ENCODE data around the gene TWIST2.

The TWIST2 gene

GRCh38 chr2:238912228-238912915 lies 64.5 kb downstream of the TWIST2 start:
- no peak overlapping the region for H3K27ac ChIP-seq

GRCh38 chr2:238912916-238913875 lies 65.3 kb downstream of the TWIST2 start:
- H3K4me3 ChIP-seq, result no peak overlapping the region
- H3K27ac ChIP-seq, result no peak overlapping the region
- no peaks in the 10 kb centered on the region for H3K9me3 ChIP-seq
- H3K4me1 ChIP-seq, result peaks cover 0 to 4% (median 0%) of the 10 kb centered on the region in 4 donors
- H3K27me3 ChIP-seq, result no peaks in the 10 kb centered on the region
- no peaks in the 10 kb centered on the region for H3K36me3 ChIP-seq
- intact Hi-C loops (cut with DNase I; ENCODE audit: low total_unique reads), result no loop called here
- TF ChIP-seq, protein P1, sequence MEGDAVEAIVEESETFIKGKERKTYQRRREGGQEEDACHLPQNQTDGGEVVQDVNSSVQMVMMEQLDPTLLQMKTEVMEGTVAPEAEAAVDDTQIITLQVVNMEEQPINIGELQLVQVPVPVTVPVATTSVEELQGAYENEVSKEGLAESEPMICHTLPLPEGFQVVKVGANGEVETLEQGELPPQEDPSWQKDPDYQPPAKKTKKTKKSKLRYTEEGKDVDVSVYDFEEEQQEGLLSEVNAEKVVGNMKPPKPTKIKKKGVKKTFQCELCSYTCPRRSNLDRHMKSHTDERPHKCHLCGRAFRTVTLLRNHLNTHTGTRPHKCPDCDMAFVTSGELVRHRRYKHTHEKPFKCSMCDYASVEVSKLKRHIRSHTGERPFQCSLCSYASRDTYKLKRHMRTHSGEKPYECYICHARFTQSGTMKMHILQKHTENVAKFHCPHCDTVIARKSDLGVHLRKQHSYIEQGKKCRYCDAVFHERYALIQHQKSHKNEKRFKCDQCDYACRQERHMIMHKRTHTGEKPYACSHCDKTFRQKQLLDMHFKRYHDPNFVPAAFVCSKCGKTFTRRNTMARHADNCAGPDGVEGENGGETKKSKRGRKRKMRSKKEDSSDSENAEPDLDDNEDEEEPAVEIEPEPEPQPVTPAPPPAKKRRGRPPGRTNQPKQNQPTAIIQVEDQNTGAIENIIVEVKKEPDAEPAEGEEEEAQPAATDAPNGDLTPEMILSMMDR (IDR thresholded peaks at IDR 0.05), result no peak
- peak; percentile 11 to 46 for DNase-seq

More at GRCh38 chr2:238912228-238912915, 64.5 kb downstream of the TWIST2 start:
- TF ChIP-seq, protein P1 (IDR thresholded peaks at IDR 0.05), result no peak
- Histone ChIP-seq H3K9me3 (no peaks in the 10 kb centered on the region), H3K4me3 (no peak overlapping the region), H3K36me3 (no peaks in the 10 kb centered on the region), H3K27me3 (no peaks in the 10 kb centered on the region), H3K4me1 (peaks cover 0 to 4% (median 0%) of the 10 kb centered on the region in 4 donors)
- intact Hi-C loops (cut with DNase I; ENCODE audit: low total_unique reads), result no loop called here
- peak; percentile 7 to 58 for DNase-seq

DNA sequence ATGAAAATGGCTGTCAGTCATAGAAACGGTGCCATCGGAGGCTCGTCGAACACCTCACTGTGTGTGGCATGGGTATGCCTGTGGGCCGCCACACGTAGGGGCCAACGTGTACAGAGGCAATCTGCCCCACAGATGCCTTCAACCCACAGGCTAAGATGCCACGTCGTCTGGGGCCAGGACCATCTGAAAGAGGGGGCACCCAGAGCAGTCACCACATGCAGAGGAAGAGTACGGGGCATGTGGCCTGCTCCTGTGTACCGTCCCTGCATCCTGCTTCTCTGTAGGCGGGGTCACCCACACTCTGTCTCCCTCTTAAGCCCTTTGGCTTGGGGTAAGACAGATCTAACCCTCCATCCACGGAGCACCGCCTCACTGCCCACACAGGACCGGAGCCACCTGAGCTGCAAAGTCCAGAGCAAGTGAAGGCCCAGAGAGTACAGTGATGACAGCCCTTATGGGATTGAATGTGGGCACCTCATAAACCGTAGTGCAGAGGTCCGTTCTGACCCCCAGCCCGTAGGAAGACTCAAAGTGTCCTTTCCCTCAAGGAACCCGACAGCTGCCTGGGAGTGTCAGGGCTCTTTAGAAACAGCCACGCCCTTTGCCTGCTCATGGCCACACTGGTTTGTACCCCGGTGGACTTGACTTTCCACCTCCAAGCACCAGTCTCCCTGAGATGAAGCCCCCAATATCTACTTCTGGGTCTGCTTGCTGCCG lies 66.2 kb downstream of the TWIST2 start:
- Histone ChIP-seq H3K4me1 (peaks cover 0 to 4% (median 0%) of the 10 kb centered on the region in 4 donors), H3K36me3 (no peaks in the 10 kb centered on the region), H3K27me3 (no peaks in the 10 kb centered on the region), H3K27ac (no peak overlapping the region), H3K4me3 (no peak overlapping the region), H3K9me3 (no peaks in the 10 kb centered on the region)
- peak; percentile 16 to 58 for DNase-seq
- intact Hi-C loops (cut with DNase I; ENCODE audit: low total_unique reads), result no loop called here
- TF ChIP-seq, protein P1 (IDR thresholded peaks at IDR 0.05), result no peak

DNA sequence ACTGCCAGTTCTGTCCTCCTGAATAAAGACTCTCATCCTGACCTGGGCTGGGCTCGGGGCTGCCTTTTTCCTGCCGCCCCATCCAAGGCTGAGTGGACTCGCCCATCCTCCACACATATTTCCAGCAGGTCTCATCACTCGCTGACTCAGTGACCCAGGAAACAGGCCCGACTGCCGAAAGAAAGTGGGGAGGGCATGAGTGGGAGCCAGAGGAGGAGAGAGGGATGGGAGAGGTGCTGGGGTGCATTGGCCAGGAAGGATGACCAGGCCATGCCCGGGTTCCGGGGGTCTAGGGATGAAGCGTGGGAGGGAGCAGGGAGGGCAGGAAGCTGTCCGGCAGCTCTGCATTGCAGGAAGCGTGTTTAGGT lies 66.7 kb downstream of the TWIST2 start:
- Histone ChIP-seq H3K9me3 (no peaks in the 10 kb centered on the region), H3K4me3 (no peak overlapping the region), H3K27ac (no peak overlapping the region), H3K27me3 (no peaks in the 10 kb centered on the region), H3K4me1 (no peaks in the 10 kb centered on the region), H3K36me3 (no peaks in the 10 kb centered on the region)
- intact Hi-C loops (cut with DNase I; ENCODE audit: low total_unique reads), result no loop called here
- TF ChIP-seq, protein P1 (IDR thresholded peaks at IDR 0.05), result no peak
- DNase-seq, result peak; percentile 13 to 50

GRCh38 chr2:238915196-238915595 lies 67.3 kb downstream of the TWIST2 start:
- Histone ChIP-seq H3K36me3 (no peaks in the 10 kb centered on the region), H3K9me3 (no peaks in the 10 kb centered on the region), H3K27ac (no peak overlapping the region), H3K27me3 (no peaks in the 10 kb centered on the region), H3K4me1 (no peaks in the 10 kb centered on the region), H3K4me3 (no peak overlapping the region)
- DNase-seq, result no peak
- TF ChIP-seq, protein P1 (IDR thresholded peaks at IDR 0.05), result no peak
- intact Hi-C loops (cut with DNase I; ENCODE audit: low total_unique reads), result no loop called here
